ENCODE measurements around the gene ZNF576. TPM values are rescaled to one million over a fixed set of nuclear protein-coding genes. Genes with fewer than 3 reads are reported as not detected.
"Not testable (repeated sequence)": the region's sequence is repeated elsewhere in the genome, so short reads cannot be mapped to it uniquely, and the experiment has no call there.

ZNF576 gene
- total RNA-seq, 1 experiment from 2014 or later, result 14.1 TPM

- in situ Hi-C loops (cut with HindIII; ENCODE audit: low pct_unique_long_range_greater_than_20kb, low sequenced_read_pairs) (no loop called here), intact Hi-C loops (cut with micrococcal nuclease; ENCODE audit: unreplicated experiment) (no loop called here)
- H3K4me3 ChIP-seq (ENCODE audit: low read depth in 2 of 2, low read length in 2 of 2), result no peak overlapping the region
- no peak for ATAC-seq
- H3K27ac ChIP-seq (ENCODE audit: low read length), result no peak overlapping the region
- H3K36me3 ChIP-seq (ENCODE audit: control insufficient read depth, insufficient read depth, low read length), result no peaks in the 10 kb centered on the region
- no peaks in the 10 kb centered on the region for H3K4me1 ChIP-seq (ENCODE audit: control insufficient read depth, insufficient read depth, low read length)
- TF ChIP-seq POLR2AphosphoS5 (IDR thresholded peaks at IDR 0.05; ENCODE audit: low read depth, low read length) (no peak), REST (IDR thresholded peaks at IDR 0.05; ENCODE audit: insufficient read depth in 1 of 2, low read depth in 2 of 2, low read length in 1 of 2) (no peak), CTCF (IDR thresholded peaks at IDR 0.05) (no peak), TCF7L2 (IDR thresholded peaks at IDR 0.05; ENCODE audit: low read depth, low read length) (no peak), SIN3A (IDR thresholded peaks at IDR 0.05; ENCODE audit: borderline replicate concordance, insufficient read depth, low read depth, low read length) (no peak)
- no TSS peak for BruUV-seq (replicated peaks)
- ChIA-PET POLR2A (no interaction called here), CTCF (no interaction called here)
- DNase-seq (ENCODE audit: low read depth, low spot score), result no peak
- no peaks in the 10 kb centered on the region for H3K27me3 ChIP-seq (ENCODE audit: control insufficient read depth, insufficient read depth, low read length)
- H3K9me3 ChIP-seq (ENCODE audit: control insufficient read depth, insufficient read depth, low read depth, low read length), result no peaks in the 10 kb centered on the region
Observed at GRCh38 chr19:43586346-43586745, 10.0 kb upstream of the ZNF576 start.

- H3K4me3 ChIP-seq (ENCODE audit: low read depth in 2 of 2, low read length in 2 of 2); H3K27me3 ChIP-seq (ENCODE audit: control insufficient read depth, insufficient read depth, low read length); H3K9me3 ChIP-seq (ENCODE audit: control insufficient read depth, insufficient read depth, low read depth, low read length); in situ Hi-C loops (cut with HindIII; ENCODE audit: low pct_unique_long_range_greater_than_20kb, low sequenced_read_pairs); POLR2A ChIA-PET; intact Hi-C loops (cut with micrococcal nuclease; ENCODE audit: unreplicated experiment); BruUV-seq (replicated peaks); H3K4me1 ChIP-seq (ENCODE audit: control insufficient read depth, insufficient read depth, low read length); H3K36me3 ChIP-seq (ENCODE audit: control insufficient read depth, insufficient read depth, low read length); ATAC-seq; DNase-seq (ENCODE audit: low read depth, low spot score); H3K27ac ChIP-seq (ENCODE audit: low read length): not testable (repeated sequence)
- CTCF ChIA-PET, result interaction anchor here (0.6 to 0.7 kb wide), 2 partner anchors 51 to 67 kb away, joined by 4 to 7 read pairs; no protein-coding TSS in a partner anchor
Observed at GRCh38 chr19:43587029-43587428, 9.4 kb upstream of the ZNF576 start.

GRCh38 chr19:43589277-43589676, 7.1 kb upstream of the ZNF576 start:
- CTCF ChIA-PET, result interaction anchor here (0.6 kb wide), 1 partner anchor 54 kb away, joined by 3 read pairs; no protein-coding TSS in a partner anchor
- in situ Hi-C loops (cut with HindIII; ENCODE audit: low pct_unique_long_range_greater_than_20kb, low sequenced_read_pairs), result no loop called here

More at GRCh38 chr19:43589277-43589676, 7.1 kb upstream of the ZNF576 start:
- Histone ChIP-seq H3K27ac (ENCODE audit: low read length) (no peak overlapping the region), H3K9me3 (ENCODE audit: control insufficient read depth, insufficient read depth, low read depth, low read length) (no peaks in the 10 kb centered on the region), H3K36me3 (ENCODE audit: control insufficient read depth, insufficient read depth, low read length) (no peaks in the 10 kb centered on the region), H3K4me3 (ENCODE audit: low read depth in 2 of 2, low read length in 2 of 2) (no peak overlapping the region), H3K4me1 (ENCODE audit: control insufficient read depth, insufficient read depth, low read length) (no peaks in the 10 kb centered on the region), H3K27me3 (ENCODE audit: control insufficient read depth, insufficient read depth, low read length) (no peaks in the 10 kb centered on the region)
- TF ChIP-seq SIN3A (IDR thresholded peaks at IDR 0.05; ENCODE audit: borderline replicate concordance, insufficient read depth, low read depth, low read length), result no peak
- no peak for TF ChIP-seq CTCF (IDR thresholded peaks at IDR 0.05)
- TF ChIP-seq POLR2AphosphoS5 (IDR thresholded peaks at IDR 0.05; ENCODE audit: low read depth, low read length), result no peak
- no peak for TF ChIP-seq TCF7L2 (IDR thresholded peaks at IDR 0.05; ENCODE audit: low read depth, low read length)
- TF ChIP-seq REST (IDR thresholded peaks at IDR 0.05; ENCODE audit: insufficient read depth in 1 of 2, low read depth in 2 of 2, low read length in 1 of 2), result no peak
- POLR2A ChIA-PET, result no interaction called here
- ATAC-seq, result no peak
- intact Hi-C loops (cut with micrococcal nuclease; ENCODE audit: unreplicated experiment), result no loop called here
- no TSS peak for BruUV-seq (replicated peaks)
- no peak for DNase-seq (ENCODE audit: low read depth, low spot score)
